NCI-H82 treated with DMSO at 0.1 percent for 48 hours (cell line): Measurements from ENCODE around the gene GLMP.

Experiments
- DNase-seq: peaks from one replicate; lab custom pipeline; 2025; ENCODE audit not compliant: unreplicated experiment; lab: John Stamatoyannopoulos, UW

Gene GLMP

DNA sequence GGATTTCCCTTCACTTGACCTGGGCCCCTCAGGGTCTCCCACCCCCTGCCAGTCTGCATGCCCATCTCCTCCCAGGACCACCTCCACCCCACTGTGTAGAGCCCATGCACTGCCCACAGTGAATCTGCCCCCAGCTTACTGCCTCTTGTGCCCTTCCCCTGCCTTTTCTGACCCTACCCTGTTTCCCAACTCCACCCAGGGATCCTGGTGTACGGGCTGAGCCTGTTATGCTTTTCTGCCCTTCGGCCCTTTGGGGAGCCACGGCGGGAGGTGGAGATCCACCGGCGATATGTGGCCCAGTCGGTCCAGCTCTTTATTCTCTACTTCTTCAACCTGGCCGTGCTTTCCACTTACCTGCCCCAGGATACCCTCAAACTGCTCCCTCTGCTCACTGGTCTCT lies 9.4 kb downstream of the GLMP start:
- DNase-seq = no peak

DNA sequence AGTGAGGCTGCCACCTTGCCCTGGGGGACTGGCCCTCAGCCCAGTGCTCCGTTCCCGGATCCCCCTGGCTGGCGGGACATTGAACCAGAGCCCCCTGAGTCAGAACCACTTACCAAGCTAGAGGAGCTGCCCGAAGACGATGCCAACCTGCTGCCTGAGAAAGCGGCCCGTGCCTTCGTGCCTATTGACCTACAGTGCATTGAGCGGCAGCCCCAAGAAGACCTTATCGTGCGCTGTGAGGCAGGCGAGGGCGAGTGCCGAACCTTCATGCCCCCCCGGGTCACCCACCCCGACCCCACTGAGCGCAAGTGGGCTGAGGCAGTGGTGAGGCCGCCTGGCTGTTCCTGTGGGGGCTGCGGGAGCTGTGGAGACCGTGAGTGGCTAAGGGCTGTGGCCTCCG lies 10.0 kb downstream of the GLMP start:
- no peak for DNase-seq

DNA sequence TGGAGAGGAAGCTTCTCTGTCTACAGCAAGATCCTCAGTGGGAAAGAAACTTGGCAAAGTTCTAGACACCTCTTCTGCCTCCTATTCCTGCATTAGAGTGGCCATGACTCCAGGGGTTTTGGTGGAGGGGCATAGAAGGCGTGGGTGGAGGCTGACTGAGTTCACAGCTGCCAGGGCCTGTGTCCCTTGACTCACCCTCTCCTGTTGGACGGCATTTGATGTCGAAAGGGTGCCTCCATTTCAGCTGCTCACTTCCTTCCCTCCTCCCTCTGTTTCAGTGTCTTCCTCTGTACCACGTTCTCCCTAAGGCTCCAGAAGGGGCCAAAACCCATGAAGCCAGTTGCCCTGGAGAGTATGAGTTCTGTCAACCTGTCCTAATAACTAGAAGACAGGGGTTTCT lies 10.7 kb downstream of the GLMP start:
- no peak for DNase-seq

DNA sequence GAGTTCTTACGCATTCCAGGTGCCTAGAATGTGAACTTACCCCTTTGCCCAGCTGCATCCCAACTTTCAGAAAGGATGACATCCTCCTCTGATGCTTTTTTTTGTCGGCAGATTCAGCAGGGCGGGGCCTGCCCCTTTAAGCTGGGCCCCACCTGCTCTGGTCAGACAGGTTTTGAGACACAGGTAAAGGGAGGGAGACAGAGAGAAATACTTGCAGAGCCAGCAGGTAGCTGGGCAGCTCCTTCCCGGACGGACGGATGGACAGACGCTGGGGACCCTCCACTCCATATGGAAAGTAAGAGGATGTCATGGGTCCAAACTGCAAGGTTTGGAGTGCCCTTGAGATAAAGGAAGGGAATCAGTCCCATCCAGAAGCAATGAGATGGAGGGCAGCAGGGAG lies 11.4 kb downstream of the GLMP start, which contains the start of gene TMEM79:
TMEM79 (plus strand) TSS at position 214 of the 400 bp plus-strand sequence. CDS start 902 bp downstream, outside the sequence.
- DNase-seq = no peak

GRCh38 chr1:156283521-156283920 lies 12.0 kb downstream of the GLMP start:
- no peak for DNase-seq

DNA sequence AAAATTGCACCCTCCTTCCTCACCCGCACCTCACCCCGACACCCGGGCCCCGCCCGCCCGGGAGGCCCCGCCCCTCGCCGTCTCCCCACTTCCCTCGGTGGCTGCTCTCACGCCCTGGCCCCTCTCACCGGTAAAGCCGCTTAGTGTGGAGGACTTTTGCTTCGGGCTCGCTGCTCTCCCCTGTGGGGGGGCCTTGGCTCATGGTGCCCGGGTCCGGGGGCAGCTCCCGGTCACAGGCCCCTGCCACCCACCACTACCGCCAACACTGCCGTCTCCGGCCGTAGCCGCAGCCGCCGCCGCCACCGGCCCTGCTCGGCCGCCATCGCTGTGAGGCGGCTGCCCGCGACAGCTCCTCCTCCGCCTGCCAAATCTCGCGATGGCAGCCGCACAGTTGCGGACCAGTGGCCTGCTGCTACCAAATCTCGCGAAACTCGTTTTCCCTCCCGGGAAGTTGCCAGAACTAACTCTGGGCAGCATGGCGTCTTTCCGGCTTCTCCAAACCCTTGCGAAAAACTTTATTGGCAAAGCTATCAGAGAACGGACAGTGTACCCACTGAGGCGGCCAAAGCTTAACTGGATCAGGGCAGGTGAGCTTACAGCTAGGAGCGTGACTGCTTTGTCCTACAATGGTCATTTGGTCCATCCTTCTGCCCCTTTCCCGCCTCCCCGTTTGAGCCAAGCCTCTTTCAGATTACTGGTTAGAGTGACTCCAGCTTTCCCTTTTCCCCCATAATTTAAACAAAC lies 12.8 kb downstream of the GLMP start, which contains the start of gene SMG5:
SMG5 (minus strand) TSS at position 347 of the 744 bp plus-strand sequence; CDS start at position 202, 145 bp downstream.
- peak; percentile 96 for DNase-seq

- DNase-seq = peak; percentile 34
Measured at GRCh38 chr1:156281693-156282478, 13.6 kb downstream of the GLMP start.

GRCh38 chr1:156281281-156281680 lies 14.2 kb downstream of the GLMP start:
- DNase-seq = no peak

DNA sequence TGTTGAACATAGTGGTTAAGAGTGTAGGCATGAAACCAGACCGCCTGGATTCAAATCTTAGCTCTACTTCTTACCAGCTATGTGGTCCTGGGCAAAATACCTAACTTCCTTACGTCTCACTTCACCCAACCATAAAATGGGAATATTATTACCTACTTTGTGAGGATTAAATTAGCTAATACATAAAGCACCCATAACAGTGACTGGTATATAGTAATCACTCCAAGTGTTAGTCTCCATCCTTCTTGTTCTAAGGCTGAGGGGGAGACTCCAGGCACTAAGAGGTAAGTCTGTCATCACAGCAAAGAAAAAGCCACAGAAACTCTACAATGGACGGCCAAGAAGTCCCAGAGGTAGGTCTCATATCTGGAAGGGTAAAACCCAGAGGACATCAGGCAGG lies 15.6 kb downstream of the GLMP start:
- DNase-seq = no peak

DNA sequence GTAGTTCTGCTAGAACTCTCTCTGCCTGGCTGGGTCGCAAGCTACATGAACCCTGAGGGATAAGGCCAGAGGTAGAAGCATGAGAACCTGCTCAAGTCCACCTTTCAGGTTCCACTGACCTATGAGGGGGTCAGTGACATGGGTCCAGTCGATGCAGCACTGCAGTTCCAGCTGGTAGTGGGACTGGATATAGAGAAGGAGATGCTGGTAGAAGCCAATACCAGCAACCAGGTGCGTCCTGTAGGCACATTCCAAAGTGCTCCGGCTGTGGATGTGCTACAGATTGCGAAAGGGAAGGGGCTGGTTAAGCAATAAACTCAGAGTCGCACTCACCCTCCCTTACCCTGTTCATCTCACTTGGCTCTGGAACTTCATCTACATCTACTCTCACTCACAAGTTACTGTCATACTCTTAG lies 18.5 kb downstream of the GLMP start:
- DNase-seq = no peak

DNA sequence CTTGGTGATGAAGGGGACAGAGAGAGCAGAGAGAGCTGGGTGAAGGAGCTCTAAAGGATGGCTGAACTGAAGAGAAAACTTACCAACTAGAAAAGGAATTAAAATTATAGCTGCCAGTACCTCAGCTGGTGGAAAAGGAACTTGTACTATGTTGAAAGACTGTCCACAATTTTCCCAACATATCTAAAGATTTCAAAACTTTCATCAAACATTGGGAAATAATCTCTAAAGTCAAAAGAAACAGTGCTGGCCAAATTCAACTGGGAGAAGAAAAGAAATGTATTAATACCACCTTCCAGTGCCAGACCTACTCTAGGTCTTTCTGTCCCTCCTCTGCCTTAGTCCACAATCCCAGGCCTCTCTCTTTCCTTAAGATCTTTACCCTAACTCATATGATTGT lies 18.9 kb downstream of the GLMP start:
- DNase-seq = no peak

DNA sequence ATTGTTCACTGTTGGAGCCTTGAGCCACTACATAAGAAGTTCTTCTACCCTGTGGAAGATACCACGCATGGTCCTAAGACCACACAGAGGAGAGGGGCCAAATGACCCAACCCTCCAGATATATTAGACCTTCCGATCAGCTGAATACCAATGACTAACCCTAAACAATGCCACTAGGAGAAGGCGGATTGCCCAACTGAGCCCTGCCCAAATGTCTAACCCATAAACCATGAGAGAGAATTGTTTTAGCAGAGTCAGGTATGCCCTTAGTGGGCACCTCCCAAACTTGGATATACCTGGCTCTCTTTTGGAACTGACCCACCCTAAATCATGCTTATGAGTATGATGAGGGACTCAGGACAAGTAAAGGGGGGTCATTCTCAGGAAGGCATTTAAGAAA lies 25.2 kb downstream of the GLMP start:
- no peak for DNase-seq

DNA sequence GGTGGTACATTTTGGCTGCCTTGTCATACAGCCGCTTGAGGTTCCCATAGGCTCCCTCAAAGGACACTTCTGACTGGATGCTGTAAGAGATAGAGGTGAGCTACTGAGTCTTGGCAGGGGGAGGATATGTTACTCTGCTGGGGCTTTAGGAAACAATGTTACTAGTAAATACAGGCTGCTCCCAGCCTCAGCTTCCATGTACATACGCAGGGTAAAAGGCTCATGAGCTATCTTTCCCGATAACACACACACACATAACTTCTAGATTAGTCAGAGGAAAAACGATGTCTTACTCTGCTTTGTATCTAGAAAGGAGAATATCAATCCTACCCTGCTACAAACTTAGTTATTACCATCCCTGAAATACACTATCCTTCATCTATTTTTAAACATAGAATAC lies 27.1 kb downstream of the GLMP start:
- DNase-seq = no peak

- DNase-seq = no peak
Measured at GRCh38 chr1:156266051-156266450, 29.4 kb downstream of the GLMP start.

GRCh38 chr1:156263288-156263655 lies 32.2 kb downstream of the GLMP start:
- DNase-seq = no peak

DNA sequence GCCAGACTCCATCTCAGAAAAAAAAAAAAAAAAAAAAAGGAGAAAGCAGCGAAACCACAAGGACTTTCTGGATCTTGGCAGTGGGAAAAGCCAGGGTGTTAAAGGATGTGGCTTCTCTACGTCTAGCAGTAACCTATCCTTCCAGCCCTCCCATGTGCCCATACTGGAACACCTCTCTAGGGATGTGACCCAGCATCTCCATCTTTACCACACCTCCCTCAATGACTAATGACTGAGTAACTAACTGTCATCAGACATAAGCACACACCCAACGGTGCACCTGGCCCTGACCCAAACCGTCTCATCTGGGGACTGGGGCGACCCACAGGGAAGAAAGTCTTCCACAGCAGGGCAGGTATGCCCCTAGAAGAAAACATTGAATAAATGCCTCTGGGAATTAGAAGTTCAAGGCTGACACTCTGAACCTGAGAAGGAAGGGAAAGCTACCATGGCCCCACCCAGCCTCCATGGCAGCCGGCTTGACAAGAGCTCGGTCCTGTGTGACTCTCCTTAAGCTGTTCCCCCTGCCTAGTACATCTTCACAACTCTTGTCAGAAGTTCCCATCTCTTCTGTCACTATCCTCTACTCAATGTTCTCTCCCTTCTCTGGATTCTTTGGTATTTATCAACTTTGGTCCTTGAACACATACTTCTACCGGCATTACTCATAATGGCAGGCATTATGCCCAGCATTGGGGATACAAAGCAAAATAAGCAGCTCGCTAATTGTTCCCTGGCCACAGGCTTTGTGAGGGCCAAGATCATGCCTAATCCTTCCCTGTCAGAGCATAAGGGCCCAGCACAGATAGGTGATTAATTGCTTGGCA lies 32.8 kb downstream of the GLMP start:
- no peak for DNase-seq

- no peak for DNase-seq
Measured at GRCh38 chr1:156260896-156261295, 34.6 kb downstream of the GLMP start.

DNA sequence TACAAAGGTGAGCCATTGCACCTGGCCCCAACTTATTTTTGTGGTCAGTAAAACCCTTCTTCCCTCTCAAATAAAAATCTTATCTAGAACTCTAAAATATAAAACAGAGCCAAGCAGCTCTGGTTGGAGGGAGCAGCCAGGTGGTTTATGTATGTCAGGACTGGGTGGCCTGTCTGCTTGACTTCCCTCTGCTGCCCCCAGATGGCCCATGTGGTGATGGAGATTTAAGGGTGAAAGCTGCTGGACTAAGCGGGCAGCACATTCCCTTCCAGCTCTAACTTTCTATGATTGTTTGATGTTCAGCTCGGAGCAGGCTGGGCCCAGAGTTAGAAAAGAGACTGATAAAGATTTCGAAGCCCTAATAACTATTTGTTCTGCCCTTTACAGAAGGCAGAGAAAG lies 35.7 kb downstream of the GLMP start:
- DNase-seq = no peak

GRCh38 chr1:156258859-156259258 lies 36.6 kb downstream of the GLMP start:
- DNase-seq = no peak

DNA sequence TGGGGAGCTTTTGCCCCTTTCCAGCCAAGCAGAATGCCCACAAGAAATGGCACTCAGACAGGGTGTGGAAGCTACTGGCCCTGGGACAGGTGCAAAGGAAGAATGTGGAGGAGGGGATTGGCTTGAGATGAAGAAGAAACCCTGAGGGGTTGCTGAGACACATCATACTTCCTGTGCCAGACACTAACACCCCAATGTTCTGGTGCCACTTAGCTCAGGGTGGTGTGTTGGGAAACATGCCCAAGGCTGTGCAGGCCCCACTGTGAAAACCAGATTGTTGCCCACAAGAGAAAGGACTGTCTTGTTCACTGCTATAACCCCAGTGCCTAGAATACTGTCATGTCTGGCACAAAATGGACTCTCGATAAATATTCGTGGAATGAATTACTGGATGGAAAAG lies 37.8 kb downstream of the GLMP start:
- DNase-seq = no peak

DNA sequence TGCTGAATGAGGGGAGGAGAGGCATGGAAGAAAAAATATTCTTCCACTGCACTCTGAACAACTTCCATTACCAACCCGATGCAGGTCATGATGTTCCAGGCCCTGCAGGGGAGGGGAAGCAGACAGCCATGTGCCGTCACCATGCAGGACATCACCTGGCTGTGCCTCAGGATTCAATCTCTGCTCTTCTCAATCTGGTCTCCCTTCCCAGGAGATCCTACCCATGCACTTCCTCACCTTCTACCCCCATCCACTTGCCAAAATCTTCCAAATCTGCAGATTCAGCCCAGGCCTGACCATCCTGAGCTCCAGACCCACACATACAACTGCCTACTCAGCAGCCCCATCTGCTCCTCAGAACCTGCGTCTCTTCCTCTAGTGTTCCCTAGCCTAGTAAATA lies 41.8 kb downstream of the GLMP start:
- DNase-seq = no peak
